Small intestine (tissue), 7 donors: Measurements from ENCODE around the gene MRPL20. TPM values are rescaled to one million over a fixed set of nuclear protein-coding genes. Genes with fewer than 3 reads are reported as not detected.
"Not testable (repeated sequence)": the region's sequence is repeated elsewhere in the genome, so short reads cannot be mapped to it uniquely, and the experiment has no call there.

Experiments used
- DNase-seq, 2 donors: peaks; one replicate each; pipeline versions ENCODE4 v3.0.0 to v3.0.0-alpha.2; 2013
- FAIRE-seq: peaks from 2 replicates; lab custom pipeline; 2012; peaks lifted over from hg19 to GRCh38; lab: Jason Lieb, UNC
- H3K27ac ChIP-seq, 3 donors: one replicate each; pipeline ENCODE4 v1.5.1; 2013; ENCODE audit warnings: low read length in 2 of 3, mild to moderate bottlenecking in 2 of 3, control low read depth in 1 of 3, inconsistent platforms in 1 of 3, low read depth in 1 of 3, moderate library complexity in 1 of 3
- H3K27me3 ChIP-seq, 3 donors: one replicate each; pipeline ENCODE4 v1.6.1; 2013; ENCODE audit warnings: low read length in 3 of 3, inconsistent platforms in 1 of 3; ENCODE audit not compliant: control insufficient read depth in 3 of 3, insufficient read depth in 3 of 3
- H3K36me3 ChIP-seq, 3 donors: one replicate each; pipeline ENCODE4 v1.6.1; 2013; ENCODE audit warnings: low read length in 3 of 3, inconsistent platforms in 1 of 3, low read depth in 1 of 3, mild to moderate bottlenecking in 1 of 3, moderate library complexity in 1 of 3; ENCODE audit not compliant: control insufficient read depth in 3 of 3, insufficient read depth in 2 of 3
- H3K4me1 ChIP-seq, 3 donors: one replicate each; pipeline ENCODE4 v1.6.1; 2013; ENCODE audit warnings: low read length in 2 of 3, inconsistent platforms in 1 of 3, low read depth in 1 of 3, mild to moderate bottlenecking in 1 of 3, moderate library complexity in 1 of 3; ENCODE audit not compliant: control insufficient read depth in 3 of 3, insufficient read depth in 2 of 3
- H3K4me3 ChIP-seq, 3 donors: one replicate each; pipeline ENCODE4 v1.5.1; 2013; ENCODE audit warnings: low read length in 3 of 3, control low read depth in 1 of 3, inconsistent platforms in 1 of 3, low read depth in 1 of 3, mild to moderate bottlenecking in 1 of 3, moderate library complexity in 1 of 3
- H3K9me3 ChIP-seq, 2 donors: one replicate each; pipeline ENCODE4 v1.6.1; 2013; ENCODE audit warnings: low read depth in 1 of 2, low read length in 1 of 2; ENCODE audit not compliant: control insufficient read depth in 2 of 2, insufficient read depth in 1 of 2
- WGBS, 3 donors: extraction: QIAGEN DNeasy Blood & Tissue Kit; methylation state at CpG; one replicate each; pipeline ENCODE4 v1.1.7; 2013; 5-methylcytosine and 5-hydroxymethylcytosine counted together
- polyA plus RNA-seq, 4 donors: library from polyadenylated mRNA; stranded (reverse) in 3 of 4; unstranded in 1 of 4; fragments of 200-250 nt in 3 of 4; fragments of 120-200 nt in 1 of 4; gene quantifications; one replicate each; pipeline versions ENCODE4 v1.2.1 to v1.2.3, GENCODE V29; 2013
- donor health status: healthy with polysubstance abuse.
- donor health status: control.
- donor health status: control.
- donor health status: Bipolar disorder and iron deficiency.
- donor health status: healthy.

Gene MRPL20
- polyA plus RNA-seq, 4 donors: 135 to 221 (median 167) TPM

DNA sequence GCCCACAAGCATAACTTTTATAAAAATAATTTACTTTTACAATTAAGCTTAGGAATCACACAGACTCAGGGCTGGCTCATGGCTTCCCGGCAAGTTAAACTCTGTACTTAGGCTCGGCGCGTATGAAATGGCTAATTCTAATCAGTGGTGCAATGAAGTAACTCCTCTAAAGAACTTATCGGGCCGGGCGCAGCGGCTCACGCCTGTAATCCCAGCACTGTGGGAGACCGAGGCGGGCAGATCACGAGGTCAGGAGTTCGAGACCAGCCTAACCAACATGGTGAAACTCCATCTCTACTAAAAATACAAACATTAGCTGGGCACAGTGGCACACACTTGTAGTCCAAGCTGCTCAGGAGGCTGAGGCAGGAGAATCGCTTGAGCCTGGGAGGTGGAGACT lies 37.0 kb downstream of the MRPL20 start:
- FAIRE-seq, H3K4me3 ChIP-seq, H3K27me3 ChIP-seq, H3K27ac ChIP-seq, DNase-seq, H3K9me3 ChIP-seq: not testable (repeated sequence)
- Histone ChIP-seq H3K4me1 (peaks cover 0 to 28% (median 3%) of the 10 kb centered on the region in 3 donors), H3K36me3 (peaks cover 0 to 32% (median 3%) of the 10 kb centered on the region in 3 donors)
- 90 to 93% (median 93%) methylated on average over 14 of the region's 14 CpGs for WGBS, 3 donors

DNA sequence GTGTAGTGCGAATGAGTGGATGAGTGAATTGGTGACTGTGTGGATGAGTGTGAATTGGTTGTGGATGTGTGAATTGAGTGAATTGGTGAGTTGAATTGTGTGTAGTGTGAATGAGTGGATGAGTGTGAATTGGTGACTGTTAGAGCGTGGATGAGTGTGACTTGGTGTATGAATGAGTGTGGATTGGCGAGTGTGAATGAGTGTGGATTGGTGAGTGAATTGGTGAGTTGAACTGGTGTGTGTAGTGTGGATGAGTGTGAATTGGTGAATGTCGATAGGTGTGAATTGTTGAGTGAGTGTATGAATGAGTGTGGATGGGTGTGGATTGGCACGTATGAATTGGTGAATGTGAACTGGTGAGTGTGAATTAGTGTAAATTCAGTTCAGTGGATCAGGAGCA lies 39.8 kb downstream of the MRPL20 start:
- Histone ChIP-seq H3K9me3 (peaks cover 0 to 5% of the 10 kb centered on the region in 2 donors), H3K4me1 (peaks cover 0 to 12% (median 0%) of the 10 kb centered on the region in 3 donors), H3K27me3 (no peaks in the 10 kb centered on the region), H3K4me3 (no peak overlapping the region), H3K27ac (no peak overlapping the region), H3K36me3 (peaks cover 0 to 14% (median 0%) of the 10 kb centered on the region in 3 donors)
- WGBS, 3 donors: 97 to 98% (median 97%) methylated on average over 5 of the region's 5 CpGs
- no peak for FAIRE-seq
- DNase-seq: no peak

- no peak for FAIRE-seq
- Histone ChIP-seq H3K27ac (no peak overlapping the region), H3K27me3 (no peaks in the 10 kb centered on the region), H3K4me3 (no peak overlapping the region), H3K36me3 (peaks cover 0 to 10% (median 0%) of the 10 kb centered on the region in 3 donors), H3K4me1 (peaks cover 0 to 12% (median 0%) of the 10 kb centered on the region in 3 donors), H3K9me3 (peaks cover 0 to 5% of the 10 kb centered on the region in 2 donors)
- DNase-seq: no peak
- 96 to 100% (median 97%) methylated on average over 3 of the region's 3 CpGs for WGBS, 3 donors
These were observed 40.4 kb downstream of the MRPL20 start for GRCh38 chr1:1366699-1367066.

GRCh38 chr1:1365875-1366698 lies 41.0 kb downstream of the MRPL20 start:
- H3K27me3 ChIP-seq: no peaks in the 10 kb centered on the region
- 80 to 84% (median 83%) methylated on average over 10 of the region's 10 CpGs for WGBS, 3 donors
- H3K27ac ChIP-seq: no peak overlapping the region
- FAIRE-seq (no peak), DNase-seq (no peak)
- H3K4me3 ChIP-seq: no peak overlapping the region
- H3K9me3 ChIP-seq: peaks cover 0 to 5% of the 10 kb centered on the region in 2 donors
- peaks cover 0 to 10% (median 0%) of the 10 kb centered on the region in 3 donors for H3K4me1 ChIP-seq
- H3K36me3 ChIP-seq: peaks cover 0 to 4% (median 0%) of the 10 kb centered on the region in 3 donors

- H3K4me1 ChIP-seq: peaks cover 0 to 24% (median 0%) of the 10 kb centered on the region in 3 donors
- no peak for FAIRE-seq
- 36 to 67% (median 42%) methylated on average over 14 of the region's 14 CpGs for WGBS, 3 donors
- no peak overlapping the region for H3K27ac ChIP-seq
- H3K4me3 ChIP-seq: no peak overlapping the region
- DNase-seq: peak in 1 of 2 donors; percentile 56
- peaks cover 0 to 5% of the 10 kb centered on the region in 2 donors for H3K9me3 ChIP-seq
- H3K36me3 ChIP-seq: no peaks in the 10 kb centered on the region
- H3K27me3 ChIP-seq: no peaks in the 10 kb centered on the region
These were observed 42.8 kb downstream of the MRPL20 start for GRCh38 chr1:1364266-1364665.

DNA sequence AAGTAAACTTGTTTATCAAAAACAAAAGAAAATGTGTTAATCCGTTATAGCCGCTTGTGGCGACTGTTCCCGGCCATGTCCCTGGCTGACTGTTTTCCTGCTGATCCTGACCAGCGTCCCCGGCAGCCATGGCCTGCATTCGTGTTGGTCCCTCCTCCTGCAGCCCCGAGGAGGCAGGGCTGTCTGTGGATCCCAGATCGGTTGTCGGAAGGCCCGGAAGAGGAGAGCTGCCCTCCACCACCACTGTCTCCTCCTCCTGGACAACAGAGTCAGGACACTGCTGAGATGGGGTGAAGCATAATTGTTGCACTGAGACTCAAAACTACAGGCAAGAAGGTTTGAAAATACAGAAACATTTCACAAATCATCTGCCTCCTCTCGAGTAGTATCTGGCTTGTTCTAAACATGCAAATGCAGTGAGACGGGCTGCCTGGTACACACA lies 45.1 kb downstream of the MRPL20 start:
- no peaks in the 10 kb centered on the region for H3K27me3 ChIP-seq
- H3K4me3 ChIP-seq: no peak overlapping the region
- peaks cover 0 to 2% (median 0%) of the 10 kb centered on the region in 3 donors for H3K36me3 ChIP-seq
- peaks cover 0 to 3% of the 10 kb centered on the region in 2 donors for H3K9me3 ChIP-seq
- peaks cover 0 to 43% (median 0%) of the 10 kb centered on the region in 3 donors for H3K4me1 ChIP-seq
- WGBS, 3 donors: 26 to 36% (median 31%) methylated on average over 13 of the region's 13 CpGs
- peak overlapping the region in 2 of 3 donors; percentile 49 to 67 for H3K27ac ChIP-seq
- peak in 1 of 2 donors; percentile 55 for DNase-seq
- no peak for FAIRE-seq

GRCh38 chr1:1361233-1361981 lies 45.7 kb downstream of the MRPL20 start:
- no peak for DNase-seq
- Histone ChIP-seq H3K36me3 (peaks cover 0 to 6% (median 0%) of the 10 kb centered on the region in 3 donors), H3K27ac (peak overlapping the region in 2 of 3 donors; percentile 19 to 49), H3K9me3 (peaks cover 0 to 3% of the 10 kb centered on the region in 2 donors), H3K27me3 (no peaks in the 10 kb centered on the region), H3K4me1 (peaks cover 0 to 47% (median 0%) of the 10 kb centered on the region in 3 donors), H3K4me3 (no peak overlapping the region)
- 71 to 77% (median 73%) methylated on average over 30 to 35 of the region's 35 CpGs for WGBS, 3 donors
- no peak for FAIRE-seq

DNA sequence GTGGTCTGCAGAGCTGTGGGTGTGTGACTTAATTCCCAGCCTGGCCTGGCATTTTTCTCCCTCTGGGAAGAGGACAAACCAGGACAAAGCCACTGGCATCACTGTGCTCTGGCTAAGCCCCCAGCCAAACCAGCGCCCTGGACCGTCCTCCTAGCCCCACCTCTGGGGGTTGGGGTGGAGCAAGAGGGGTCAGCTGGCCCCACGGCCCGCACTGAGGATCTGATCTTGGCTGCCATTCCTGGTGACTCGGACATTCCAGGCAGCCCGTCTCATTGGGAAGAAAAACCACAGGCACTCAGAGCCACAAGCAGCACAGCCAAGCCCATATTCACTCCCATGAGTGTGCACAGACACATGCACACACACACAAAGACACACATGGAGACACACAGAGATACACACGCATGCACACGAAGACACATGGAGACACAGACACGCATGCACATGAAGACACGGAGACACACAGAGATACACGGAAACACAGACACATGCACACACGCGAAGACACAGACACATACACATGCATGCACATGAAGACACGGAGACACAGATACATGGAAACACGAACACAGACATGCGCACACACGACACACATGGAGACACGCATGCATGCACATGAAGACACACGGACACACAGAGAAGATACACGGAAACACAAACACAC lies 46.5 kb downstream of the MRPL20 start:
- DNase-seq (no peak), FAIRE-seq (no peak)
- H3K4me1 ChIP-seq: peaks cover 0 to 47% (median 0%) of the 10 kb centered on the region in 3 donors
- WGBS, 3 donors: 69 to 75% (median 74%) methylated on average over 20 of the region's 20 CpGs
- H3K36me3 ChIP-seq: peaks cover 0 to 6% (median 0%) of the 10 kb centered on the region in 3 donors
- no peak overlapping the region for H3K4me3 ChIP-seq
- no peaks in the 10 kb centered on the region for H3K9me3 ChIP-seq
- H3K27ac ChIP-seq: peak overlapping the region in 2 of 3 donors; percentile 19 to 97
- H3K27me3 ChIP-seq: no peaks in the 10 kb centered on the region
